ENCODE data around the gene ACSL3.
"Not testable (repeated sequence)": the region's sequence is repeated elsewhere in the genome, so short reads cannot be mapped to it uniquely, and the experiment has no call there.

Gene ACSL3

GRCh38 chr2:222982010-222982908 lies 121.4 kb downstream of the ACSL3 start:
- no peak for DNase-seq

DNA sequence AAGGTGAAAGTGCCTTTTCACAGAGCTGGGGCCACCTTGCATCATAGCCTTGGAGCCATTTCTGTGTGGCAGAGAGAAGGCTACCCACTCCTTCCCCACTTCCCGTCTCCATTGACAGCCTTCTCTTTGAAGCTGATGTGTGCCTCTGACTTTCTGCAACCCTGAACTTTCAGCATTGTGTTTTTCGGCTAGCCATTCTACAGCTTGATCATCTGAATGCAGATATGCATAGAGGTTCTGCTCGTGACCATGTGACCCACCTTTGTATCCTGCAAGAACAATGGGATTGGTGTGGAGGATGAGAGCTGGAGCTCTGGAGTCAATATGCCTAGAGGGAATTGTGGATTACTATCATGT lies 122.1 kb downstream of the ACSL3 start:
- no peak for DNase-seq

GRCh38 chr2:222984908-222985307 lies 124.1 kb downstream of the ACSL3 start:
- no peak for DNase-seq

DNA sequence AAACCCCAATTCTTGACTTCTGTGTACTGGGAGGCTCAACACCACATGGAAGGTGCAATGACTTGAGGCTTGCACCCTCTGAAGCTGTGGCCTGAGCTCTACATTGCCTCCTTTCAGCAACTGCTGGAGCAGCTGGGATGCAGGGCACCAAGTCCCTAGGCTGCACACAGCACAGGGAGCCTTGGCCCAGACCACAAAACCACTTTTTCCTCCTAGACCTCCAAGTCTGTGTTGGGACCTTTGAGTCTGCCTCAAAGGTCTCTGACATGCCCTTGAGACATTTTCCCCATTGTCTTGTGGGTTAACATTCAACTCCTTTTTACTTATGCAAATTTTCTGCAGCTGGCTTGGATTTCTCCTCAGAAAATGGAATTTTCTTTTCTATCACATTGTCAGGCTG lies 128.6 kb downstream of the ACSL3 start:
- no peak for DNase-seq

DNA sequence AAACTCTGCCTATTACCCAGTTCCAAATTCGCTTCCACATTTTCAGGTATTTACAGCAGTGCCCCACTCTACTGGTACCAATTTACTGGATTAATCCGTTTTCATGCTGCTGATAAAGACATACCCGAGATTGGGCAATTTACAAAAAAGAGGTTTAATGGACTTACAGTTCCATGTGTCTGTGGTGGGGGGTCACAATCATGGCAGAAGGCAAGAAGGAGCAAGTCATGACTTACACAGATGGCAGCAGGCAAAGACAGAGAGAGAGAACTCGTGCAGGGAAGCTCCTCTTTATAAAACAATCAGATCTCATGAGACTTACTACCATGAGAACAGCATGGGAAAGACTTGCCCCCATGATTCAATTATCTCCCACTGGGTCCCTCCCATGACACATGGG lies 129.4 kb downstream of the ACSL3 start:
- DNase-seq, result not testable (repeated sequence)

DNA sequence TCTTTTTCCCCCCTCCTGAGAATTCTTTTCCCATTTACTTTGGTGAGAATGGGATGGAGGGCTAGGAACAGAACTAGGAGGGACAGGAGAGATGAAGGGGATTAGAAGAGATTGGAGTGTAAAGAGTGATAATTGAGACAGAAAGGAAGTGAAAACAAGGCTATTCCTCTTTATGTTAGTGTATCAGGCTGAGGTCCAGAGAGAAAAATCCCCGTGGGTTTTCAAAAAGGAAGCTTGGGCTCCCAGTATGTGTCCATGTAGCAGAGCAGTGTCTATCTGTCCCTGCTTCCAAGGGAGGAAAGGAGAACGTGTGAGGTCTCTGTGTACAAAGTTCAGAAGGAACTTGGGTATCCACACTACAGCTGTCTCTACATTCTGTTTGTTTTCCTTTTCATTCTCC lies 131.3 kb downstream of the ACSL3 start:
- DNase-seq, result no peak
